ENCODE measurements around the gene MBTPS1.
A peak's percentile ranks its signal among the peaks of the same experiment; 100 is the strongest.

The MBTPS1 gene

DNA sequence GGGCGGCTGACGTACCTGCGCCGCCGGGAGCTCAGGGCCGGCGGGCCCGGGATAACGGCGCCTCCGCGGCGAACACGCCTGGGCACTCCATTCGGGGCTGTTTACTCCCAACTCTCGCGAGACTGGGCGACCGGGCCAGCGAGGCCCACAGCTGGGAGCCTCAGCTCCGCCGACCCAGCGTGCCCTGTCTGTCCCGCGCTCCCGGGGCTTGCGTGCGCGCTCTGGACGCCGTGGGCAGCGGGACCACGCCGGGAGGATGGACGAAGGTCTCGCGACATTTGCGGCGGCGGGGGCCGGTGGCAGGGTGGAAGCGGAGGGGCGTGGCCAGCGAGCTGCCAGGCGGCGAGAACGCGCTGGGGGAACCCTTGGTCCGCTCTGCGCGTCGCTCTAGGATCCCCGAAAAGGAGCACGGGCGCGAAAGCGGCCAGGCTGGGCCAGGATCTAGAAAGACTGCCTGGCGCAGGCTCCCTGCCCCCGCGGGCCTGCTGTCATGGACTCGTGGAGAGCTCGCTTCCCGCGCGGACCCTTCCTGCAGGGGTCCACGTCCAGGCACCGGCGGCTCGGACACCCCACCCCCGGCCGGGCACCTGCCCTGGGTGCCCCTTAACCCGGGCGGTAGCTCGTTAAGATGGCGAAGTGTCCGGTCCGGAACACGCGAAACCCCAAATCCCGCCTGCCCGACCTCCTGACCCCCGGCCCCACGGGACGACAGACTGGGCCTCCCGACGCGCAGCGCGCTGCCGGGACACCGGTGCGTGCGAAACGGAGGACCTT lies at the start of gene MBTPS1:
TSS of gene MBTPS1 (minus strand) at position 223 of the 774 bp plus-strand sequence. CDS start 15,159 bp downstream, outside the sequence.
- POLR2A ChIA-PET = interaction anchor here (0.7 to 2.5 kb wide), 21 partner anchors 10 to 72 kb away, joined by 3 to 36 read pairs (median 5); partner anchors contain the start of genes DNAAF1, HSDL1 and TAF1C
- CTCF ChIA-PET = interaction anchor here (0.7 to 1.1 kb wide), 4 partner anchors 30 to 106 kb away, joined by 3 to 4 read pairs (median 3); partner anchors contain the start of gene TAF1C
- peak; percentile 97 for DNase-seq (ENCODE audit: extremely low spot score)
- TF ChIP-seq ELF4 (IDR thresholded peaks at IDR 0.05) = no peak
- 0 out of 2 replicates have a peak, but pooled peaks have one; percentile 26 for TF ChIP-seq HDGF (IDR thresholded peaks at IDR 0.05; ENCODE audit: borderline replicate concordance)
- TF ChIP-seq SP1 (IDR thresholded peaks at IDR 0.05) = peak; percentile 45; the same call in 1 of the 2 replicates
- peak; percentile 66 for TF ChIP-seq PKNOX1 (IDR thresholded peaks at IDR 0.05)

GRCh38 chr16:84165746-84166145 lies 49.0 kb upstream of the MBTPS1 start:
- CTCF ChIA-PET = no interaction called here
- POLR2A ChIA-PET = no interaction called here

DNA sequence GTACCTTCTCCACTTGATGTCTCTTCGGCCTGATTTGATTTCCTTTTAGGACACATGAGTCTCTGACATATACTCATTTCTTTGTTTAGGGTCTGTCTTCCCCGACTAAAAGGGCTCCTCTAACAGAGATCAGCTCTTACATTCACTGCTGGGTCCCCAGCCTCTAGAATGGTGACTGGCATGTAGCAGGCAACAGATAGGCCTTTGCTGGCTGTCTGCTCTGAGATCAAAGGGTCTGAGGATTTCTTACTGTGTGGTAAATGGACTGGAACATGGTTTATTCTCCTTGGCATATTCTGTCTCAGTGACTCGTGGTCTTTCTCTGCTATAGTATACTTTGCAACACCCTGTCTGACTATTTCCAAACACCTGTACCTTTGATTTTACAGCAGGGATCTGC lies 45.1 kb upstream of the MBTPS1 start:
- no peak for DNase-seq (ENCODE audit: extremely low spot score)
- TF ChIP-seq FOXK2 (IDR thresholded peaks at IDR 0.05) (no peak), L3MBTL2 (conservative IDR thresholded peaks at IDR 0.05) (no peak), FOXA1 (IDR thresholded peaks at IDR 0.05) (no peak), HDGF (IDR thresholded peaks at IDR 0.05; ENCODE audit: borderline replicate concordance) (no peak), NFRKB (IDR thresholded peaks at IDR 0.05) (no peak), SUZ12 (IDR thresholded peaks at IDR 0.05) (no peak), ARNT (IDR thresholded peaks at IDR 0.05) (no peak), LEF1 (IDR thresholded peaks at IDR 0.05; ENCODE audit: borderline replicate concordance) (no peak), TARDBP (IDR thresholded peaks at IDR 0.05) (no peak), CTBP1 (IDR thresholded peaks at IDR 0.05; ENCODE audit: borderline replicate concordance) (no peak), ZNF384 (IDR thresholded peaks at IDR 0.05) (no peak), SP1 (IDR thresholded peaks at IDR 0.05) (no peak), ELF4 (IDR thresholded peaks at IDR 0.05) (no peak), PKNOX1 (IDR thresholded peaks at IDR 0.05) (no peak), FOXM1 (IDR thresholded peaks at IDR 0.05; ENCODE audit: borderline replicate concordance) (no peak)
- POLR2A ChIA-PET = no interaction called here
- CTCF ChIA-PET = no interaction called here

More at GRCh38 chr16:84165746-84166145, 49.0 kb upstream of the MBTPS1 start:
- DNase-seq (ENCODE audit: extremely low spot score) = no peak
- TF ChIP-seq BHLHE40 (IDR thresholded peaks at IDR 0.05; ENCODE audit: borderline replicate concordance) (no peak), CTBP1 (IDR thresholded peaks at IDR 0.05; ENCODE audit: borderline replicate concordance) (no peak), TARDBP (IDR thresholded peaks at IDR 0.05) (no peak), L3MBTL2 (conservative IDR thresholded peaks at IDR 0.05) (no peak), FOXA1 (IDR thresholded peaks at IDR 0.05) (no peak), SUZ12 (IDR thresholded peaks at IDR 0.05) (no peak), SP1 (IDR thresholded peaks at IDR 0.05) (no peak), ARNT (IDR thresholded peaks at IDR 0.05) (no peak), LEF1 (IDR thresholded peaks at IDR 0.05; ENCODE audit: borderline replicate concordance) (no peak), PKNOX1 (IDR thresholded peaks at IDR 0.05) (no peak), HDGF (IDR thresholded peaks at IDR 0.05; ENCODE audit: borderline replicate concordance) (no peak), FOXM1 (IDR thresholded peaks at IDR 0.05; ENCODE audit: borderline replicate concordance) (no peak), NFRKB (IDR thresholded peaks at IDR 0.05) (no peak), FOXK2 (IDR thresholded peaks at IDR 0.05) (no peak), ZNF384 (IDR thresholded peaks at IDR 0.05) (no peak), ELF4 (IDR thresholded peaks at IDR 0.05) (no peak)

- CTCF ChIA-PET = no interaction called here
- TF ChIP-seq FOXA1 (IDR thresholded peaks at IDR 0.05) (no peak), SP1 (IDR thresholded peaks at IDR 0.05) (no peak), ZNF384 (IDR thresholded peaks at IDR 0.05) (no peak), LEF1 (IDR thresholded peaks at IDR 0.05; ENCODE audit: borderline replicate concordance) (no peak), ELF4 (IDR thresholded peaks at IDR 0.05) (no peak), NFRKB (IDR thresholded peaks at IDR 0.05) (no peak), TARDBP (IDR thresholded peaks at IDR 0.05) (no peak), PKNOX1 (IDR thresholded peaks at IDR 0.05) (no peak), SUZ12 (IDR thresholded peaks at IDR 0.05) (no peak), BHLHE40 (IDR thresholded peaks at IDR 0.05; ENCODE audit: borderline replicate concordance) (no peak), FOXK2 (IDR thresholded peaks at IDR 0.05) (no peak), ARNT (IDR thresholded peaks at IDR 0.05) (no peak), FOXM1 (IDR thresholded peaks at IDR 0.05; ENCODE audit: borderline replicate concordance) (no peak), CTBP1 (IDR thresholded peaks at IDR 0.05; ENCODE audit: borderline replicate concordance) (no peak), HDGF (IDR thresholded peaks at IDR 0.05; ENCODE audit: borderline replicate concordance) (no peak), L3MBTL2 (conservative IDR thresholded peaks at IDR 0.05) (no peak)
- POLR2A ChIA-PET = no interaction called here
- DNase-seq (ENCODE audit: extremely low spot score) = no peak
Observed at GRCh38 chr16:84161037-84161436, 44.3 kb upstream of the MBTPS1 start.

DNA sequence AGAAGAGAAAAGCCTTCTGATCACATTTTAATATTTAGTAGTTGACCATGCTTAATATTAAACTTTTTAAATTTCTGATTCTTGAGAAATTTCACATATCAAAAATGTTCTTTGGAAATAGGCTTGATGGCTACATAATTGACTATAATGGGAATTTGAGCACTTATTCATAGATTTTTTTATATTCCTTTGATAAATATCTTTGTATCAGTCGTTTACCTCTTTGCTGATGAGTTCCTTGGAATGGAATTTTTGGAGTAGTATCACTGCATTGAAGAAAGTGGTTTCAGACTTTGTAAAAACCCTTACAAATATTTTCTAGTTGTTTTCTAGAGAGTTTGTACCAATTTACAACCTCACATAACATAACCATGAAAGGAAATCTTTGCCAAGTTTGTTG lies 43.1 kb upstream of the MBTPS1 start:
- no peak for DNase-seq (ENCODE audit: extremely low spot score)
- POLR2A ChIA-PET = no interaction called here
- no peak for TF ChIP-seq L3MBTL2 (conservative IDR thresholded peaks at IDR 0.05)
- TF ChIP-seq ELF4 (IDR thresholded peaks at IDR 0.05) = no peak
- TF ChIP-seq TARDBP (IDR thresholded peaks at IDR 0.05) = no peak
- no peak for TF ChIP-seq CTBP1 (IDR thresholded peaks at IDR 0.05; ENCODE audit: borderline replicate concordance)
- TF ChIP-seq FOXA1 (IDR thresholded peaks at IDR 0.05) = no peak
- TF ChIP-seq ARNT (IDR thresholded peaks at IDR 0.05) = no peak
- TF ChIP-seq LEF1 (IDR thresholded peaks at IDR 0.05; ENCODE audit: borderline replicate concordance) = no peak
- no peak for TF ChIP-seq ZNF384 (IDR thresholded peaks at IDR 0.05)
- TF ChIP-seq FOXK2 (IDR thresholded peaks at IDR 0.05) = no peak
- TF ChIP-seq SUZ12 (IDR thresholded peaks at IDR 0.05) = no peak
- TF ChIP-seq FOXM1 (IDR thresholded peaks at IDR 0.05; ENCODE audit: borderline replicate concordance) = no peak
- no peak for TF ChIP-seq SP1 (IDR thresholded peaks at IDR 0.05)
- no peak for TF ChIP-seq HDGF (IDR thresholded peaks at IDR 0.05; ENCODE audit: borderline replicate concordance)
- no peak for TF ChIP-seq PKNOX1 (IDR thresholded peaks at IDR 0.05)
- TF ChIP-seq BHLHE40 (IDR thresholded peaks at IDR 0.05; ENCODE audit: borderline replicate concordance) = no peak
- TF ChIP-seq NFRKB (IDR thresholded peaks at IDR 0.05) = no peak
- CTCF ChIA-PET = no interaction called here

Measured in HEK293T (cell line).